Activated CD8-positive, alpha-beta memory T cell treated with anti-CD3 and anti-CD28 coated beads, Interleukin-2, amount 50 U/mL, for 1 hour (primary cell): ENCODE measurements around the gene TIMM13.
"Not testable (repeated sequence)": the region's sequence is repeated elsewhere in the genome, so short reads cannot be mapped to it uniquely, and the experiment has no call there.

Experiments
- DNase-seq: peaks from one replicate; pipeline ENCODE4 v3.0.0-alpha.2; 2020; ENCODE audit errors: extremely low read depth

The TIMM13 gene

DNA sequence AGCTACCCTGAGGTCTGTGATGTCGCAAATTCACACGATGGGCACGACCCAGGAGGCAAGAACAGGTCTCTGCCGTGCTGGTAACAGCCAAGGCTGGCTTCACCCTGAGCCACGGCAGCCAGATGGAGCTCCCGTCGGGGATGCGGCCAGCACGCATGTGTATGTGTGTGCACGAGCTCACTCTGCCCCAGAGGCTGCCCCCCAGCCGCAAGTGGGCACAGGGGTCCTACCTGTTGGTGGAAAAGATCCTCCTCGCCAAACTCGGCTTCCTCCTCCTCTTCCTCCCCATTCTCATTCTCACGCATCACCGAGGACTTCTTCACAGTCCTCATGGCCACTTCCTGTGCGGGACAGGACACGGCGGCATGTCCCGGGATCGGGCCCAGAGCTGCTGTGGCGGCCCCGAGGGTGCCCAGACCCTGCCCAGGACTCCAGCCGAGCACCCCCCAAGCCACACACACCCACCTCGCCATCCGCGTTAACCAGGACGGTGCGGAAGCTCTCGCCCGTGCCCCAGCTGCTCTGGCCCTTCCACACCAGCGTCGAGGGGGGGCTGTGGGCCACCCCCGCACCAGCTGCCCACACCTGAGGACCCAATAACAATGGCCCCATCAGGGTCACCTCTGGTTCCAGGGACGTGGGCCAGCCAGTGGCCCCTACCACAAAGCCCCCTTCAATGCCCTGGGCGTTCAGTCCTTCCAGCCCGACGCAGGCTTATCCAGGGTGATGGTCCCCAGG is 4.1 kb upstream of the TIMM13 start:
- DNase-seq = no peak

DNA sequence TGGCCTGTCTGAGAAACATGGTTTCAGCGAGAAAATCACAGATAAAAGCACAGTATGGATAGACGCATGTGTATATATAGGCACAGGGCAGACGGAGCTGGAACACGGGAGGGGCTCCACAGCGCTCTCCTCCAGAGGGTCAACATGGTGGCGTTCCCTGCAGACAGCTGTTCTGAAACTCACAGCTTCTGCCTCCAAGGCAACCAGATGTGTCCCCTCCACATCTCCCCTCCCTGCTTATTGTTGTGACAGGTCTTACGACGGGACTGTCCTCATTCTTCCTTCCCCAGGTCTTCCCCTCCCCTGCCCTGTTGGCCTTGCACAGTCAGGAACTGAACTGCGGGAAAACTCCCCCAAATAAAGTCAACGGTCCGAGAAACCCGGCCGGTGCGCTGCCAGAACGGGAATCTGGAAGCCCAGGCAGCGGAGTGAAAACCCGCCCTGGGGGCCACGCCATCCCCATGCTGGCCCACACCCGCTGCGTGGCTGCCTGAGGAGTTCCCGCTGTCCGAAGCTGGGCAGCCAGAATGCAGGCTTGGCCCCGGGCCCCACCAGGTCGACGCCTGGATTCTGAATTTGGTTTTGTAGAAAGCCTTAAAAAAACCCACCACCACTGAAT is 2.6 kb upstream of the TIMM13 start:
- no peak for DNase-seq

DNA sequence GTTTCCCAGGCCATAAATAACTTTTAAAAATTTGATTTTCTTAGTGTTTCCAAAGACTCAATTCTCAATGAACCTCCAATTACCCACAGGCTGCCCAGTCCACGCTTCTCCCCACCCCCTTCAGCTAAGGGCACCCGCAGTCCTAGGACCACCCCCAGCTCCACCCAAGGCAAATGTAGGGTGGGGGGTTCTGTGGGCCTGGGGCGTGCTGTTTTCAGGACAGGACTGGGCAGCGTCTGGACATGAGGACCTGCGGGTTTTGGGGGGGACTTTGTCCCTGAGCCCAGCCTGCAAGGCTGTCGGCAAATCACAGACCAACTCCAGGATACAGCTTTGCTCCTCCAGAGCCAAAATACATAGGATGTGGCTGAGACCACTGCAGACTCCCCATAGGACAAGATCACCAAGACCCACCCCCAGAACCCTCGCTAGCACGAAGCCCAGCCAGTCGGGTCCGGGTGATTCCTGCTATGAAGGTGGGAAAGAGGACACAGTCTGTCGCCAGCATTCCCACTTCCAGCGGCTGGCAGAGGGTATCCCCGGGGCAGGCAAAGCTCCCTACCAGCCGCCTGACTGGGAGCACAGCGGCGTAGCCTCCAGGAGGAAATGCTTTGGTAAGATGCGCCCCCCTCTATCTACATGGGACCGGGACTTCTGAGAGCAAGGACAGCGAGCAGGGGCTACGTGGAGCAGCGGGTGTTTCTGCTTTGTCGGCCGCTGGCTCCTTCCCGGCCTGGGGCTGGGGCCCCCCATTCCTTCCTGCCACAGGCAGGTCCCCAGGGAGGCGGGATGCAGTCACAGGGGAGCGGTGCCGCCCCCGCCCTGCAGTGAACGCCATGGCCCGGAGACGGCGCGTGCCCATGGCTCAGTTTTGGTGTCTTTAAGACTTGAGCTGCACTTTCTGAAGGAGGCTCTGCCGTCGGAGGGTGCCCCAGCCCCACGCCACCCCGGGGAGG is 1.6 kb upstream of the TIMM13 start:
- DNase-seq = no peak

- no peak for DNase-seq
These were observed 920 bp upstream of the TIMM13 start for GRCh38 chr19:2428321-2428690.

GRCh38 chr19:2426611-2427428 is 566 bp downstream of the TIMM13 start:
- DNase-seq = no peak

GRCh38 chr19:2425622-2426581 is 1.5 kb downstream of the TIMM13 start:
- no peak for DNase-seq

- no peak for DNase-seq
These were observed 2.4 kb downstream of the TIMM13 start for GRCh38 chr19:2424686-2425621.

DNA sequence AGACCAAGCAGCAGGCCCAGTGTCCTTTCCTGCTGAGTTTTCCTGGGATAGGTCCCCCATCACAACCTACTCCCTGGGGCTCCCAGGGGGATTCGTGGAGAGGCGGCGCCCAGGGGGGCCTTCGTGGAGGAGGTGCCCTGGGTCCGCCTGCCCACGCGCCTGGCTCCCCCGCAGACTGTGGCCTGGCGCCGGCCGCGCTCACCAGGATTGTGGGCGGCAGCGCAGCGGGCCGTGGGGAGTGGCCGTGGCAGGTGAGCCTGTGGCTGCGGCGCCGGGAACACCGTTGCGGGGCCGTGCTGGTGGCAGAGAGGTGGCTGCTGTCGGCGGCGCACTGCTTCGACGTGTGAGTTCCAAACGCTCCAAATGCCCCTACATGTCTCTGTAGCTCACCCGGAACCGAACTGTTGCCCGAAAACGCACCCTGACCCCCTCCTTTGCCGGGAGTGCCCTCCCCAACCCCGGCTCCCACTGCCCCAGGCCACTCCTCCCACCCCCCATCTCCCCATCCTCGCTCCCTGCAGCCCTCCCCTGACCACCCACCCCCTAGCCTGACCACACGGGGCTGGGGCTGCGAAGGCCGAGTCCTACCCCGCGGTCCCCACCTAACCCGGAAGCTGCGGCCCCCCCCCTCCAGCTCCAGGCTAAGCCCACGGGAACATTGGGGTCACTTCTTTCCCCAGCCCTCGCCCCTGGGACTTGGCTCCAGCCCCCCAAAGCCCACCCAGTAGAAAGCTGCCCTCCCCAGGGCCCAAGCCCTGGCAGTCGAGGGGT is 3.3 kb downstream of the TIMM13 start:
- no peak for DNase-seq

DNA sequence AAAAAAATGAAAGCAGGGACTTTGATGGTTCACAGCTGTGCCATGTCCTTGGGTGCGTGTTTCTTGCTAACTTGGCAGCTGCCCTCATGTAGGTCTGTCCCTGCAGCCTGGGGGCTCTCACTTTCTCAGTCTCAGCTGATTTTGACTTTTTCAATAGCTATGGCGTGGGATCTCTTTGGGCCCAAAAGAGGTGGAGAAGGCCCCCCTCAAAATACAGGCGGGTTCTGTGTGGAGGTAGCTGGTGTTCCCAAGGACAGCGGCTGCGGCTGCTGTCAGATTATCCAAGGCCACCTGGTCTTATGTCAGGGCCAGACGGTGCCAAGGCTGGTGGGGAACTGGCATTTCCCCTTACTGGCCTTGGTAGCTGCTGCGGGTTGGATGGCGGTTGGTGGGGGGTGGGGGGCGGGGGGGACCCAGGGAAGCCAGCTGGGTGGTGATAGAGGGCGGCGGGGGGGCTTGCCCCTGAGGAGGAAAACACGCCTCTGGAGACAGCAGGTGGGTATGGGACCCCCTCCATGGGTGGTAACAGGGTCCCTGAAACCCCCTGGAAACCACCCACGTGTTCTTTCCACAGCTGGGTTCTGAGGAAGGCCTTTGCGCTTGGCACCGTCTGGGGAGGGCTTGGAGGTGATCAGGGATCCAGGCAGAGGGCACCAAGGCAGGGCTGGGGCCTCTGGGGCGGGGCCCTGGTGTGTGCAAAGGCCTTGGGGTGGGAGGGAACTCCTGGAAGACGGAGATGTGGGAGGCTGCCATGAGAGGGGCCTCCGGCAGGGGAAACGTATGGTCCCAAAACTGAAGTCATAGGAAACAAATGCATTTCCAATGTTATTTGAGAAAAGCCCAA is 4.1 kb downstream of the TIMM13 start:
- no peak for DNase-seq

- DNase-seq = no peak
These were observed 5.6 kb downstream of the TIMM13 start for GRCh38 chr19:2421581-2422306.

- no peak for DNase-seq
These were observed 6.9 kb downstream of the TIMM13 start for GRCh38 chr19:2420490-2420889.

- no peak for DNase-seq
These were observed 7.6 kb downstream of the TIMM13 start for GRCh38 chr19:2419754-2420153.

DNA sequence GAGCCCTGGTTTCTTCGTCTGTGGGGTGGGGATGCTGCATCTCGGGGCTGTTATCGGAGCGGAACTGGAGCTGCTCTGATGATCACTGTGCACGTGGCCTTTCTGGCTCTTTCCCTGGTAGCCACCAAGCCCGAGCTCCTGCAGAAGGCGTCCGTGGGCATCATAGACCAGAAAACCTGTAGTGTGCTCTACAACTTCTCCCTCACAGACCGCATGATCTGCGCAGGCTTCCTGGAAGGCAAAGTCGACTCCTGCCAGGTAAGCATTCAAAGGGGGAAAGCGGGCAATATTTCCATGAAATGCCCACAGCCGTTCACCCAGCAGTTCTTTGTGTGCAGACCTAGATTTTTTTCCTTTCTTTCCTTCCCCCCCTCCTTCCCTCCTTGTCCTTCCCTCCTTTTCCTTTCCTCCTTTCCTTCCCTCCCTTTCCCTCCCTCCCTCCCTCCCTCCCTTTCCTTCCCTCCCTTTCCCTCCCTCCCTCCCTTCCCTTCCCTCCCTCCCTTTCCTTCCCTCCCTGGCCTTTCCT is 9.4 kb downstream of the TIMM13 start:
- no peak for DNase-seq

GRCh38 chr19:2417436-2417835 is 9.9 kb downstream of the TIMM13 start:
- DNase-seq = not testable (repeated sequence)

- DNase-seq = no peak
These were observed 10.9 kb downstream of the TIMM13 start for GRCh38 chr19:2416321-2417097.

DNA sequence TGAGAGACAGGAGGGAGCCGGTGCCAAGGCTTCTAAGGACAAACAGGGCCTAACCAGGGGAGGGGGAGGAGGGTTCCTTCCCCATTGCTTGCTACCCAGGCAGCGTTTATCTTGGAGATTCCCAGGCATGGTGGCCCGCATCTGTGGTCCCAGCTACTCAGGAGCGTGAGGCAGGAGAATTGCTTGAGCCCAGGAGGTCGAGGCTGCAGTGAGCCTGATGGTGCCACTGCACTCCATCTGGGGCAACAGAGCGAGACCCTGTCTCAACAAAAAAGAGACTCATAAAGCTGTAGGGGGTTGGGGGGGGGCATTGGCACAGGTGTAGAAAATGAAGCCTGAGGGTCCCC is 11.4 kb downstream of the TIMM13 start:
- DNase-seq = no peak
